Stromal cell of bone marrow (primary cell): ENCODE results near the gene ZC3H11A.

ENCODE experiments used
- DNase-seq: peaks from one replicate; pipeline ENCODE4 v3.0.0-alpha.2; 2012; ENCODE audit warnings: low read depth

The ZC3H11A gene

DNA sequence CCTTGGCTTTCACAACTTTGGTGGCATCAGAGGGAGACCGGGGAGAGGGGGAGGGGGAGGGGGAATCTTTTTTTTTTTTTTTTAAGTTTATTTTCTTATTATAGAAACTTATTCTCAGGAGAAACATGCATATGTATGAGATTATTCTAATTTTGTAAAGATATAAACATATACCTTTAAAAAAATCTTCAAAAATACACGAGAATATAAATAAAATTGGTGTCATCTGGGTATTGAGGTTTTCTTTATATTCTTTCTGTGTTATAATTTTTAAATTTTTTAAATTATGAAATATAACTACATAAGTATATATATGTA is 47.1 kb downstream of the ZC3H11A start:
- no peak for DNase-seq

- DNase-seq, result no peak
Measured at GRCh38 chr1:203843435-203843834, 48.0 kb downstream of the ZC3H11A start.
